Prostate gland (tissue), 1 donor: ENCODE measurements around the gene NDUFA11.

Source experiments
- POLR2A ChIP-seq: fragments of 450-650 bp; IDR thresholded peaks from one replicate; pipeline ENCODE4 v1.6.1; 2016; ENCODE audit warnings: antibody characterized with exemption, mild to moderate bottlenecking
- POLR2AphosphoS5 ChIP-seq: sonication (generic); formaldehyde crosslinking; IDR thresholded peaks from one replicate; pipeline ENCODE4 v1.6.1; 2017; ENCODE audit warnings: antibody characterized with exemption

DNA sequence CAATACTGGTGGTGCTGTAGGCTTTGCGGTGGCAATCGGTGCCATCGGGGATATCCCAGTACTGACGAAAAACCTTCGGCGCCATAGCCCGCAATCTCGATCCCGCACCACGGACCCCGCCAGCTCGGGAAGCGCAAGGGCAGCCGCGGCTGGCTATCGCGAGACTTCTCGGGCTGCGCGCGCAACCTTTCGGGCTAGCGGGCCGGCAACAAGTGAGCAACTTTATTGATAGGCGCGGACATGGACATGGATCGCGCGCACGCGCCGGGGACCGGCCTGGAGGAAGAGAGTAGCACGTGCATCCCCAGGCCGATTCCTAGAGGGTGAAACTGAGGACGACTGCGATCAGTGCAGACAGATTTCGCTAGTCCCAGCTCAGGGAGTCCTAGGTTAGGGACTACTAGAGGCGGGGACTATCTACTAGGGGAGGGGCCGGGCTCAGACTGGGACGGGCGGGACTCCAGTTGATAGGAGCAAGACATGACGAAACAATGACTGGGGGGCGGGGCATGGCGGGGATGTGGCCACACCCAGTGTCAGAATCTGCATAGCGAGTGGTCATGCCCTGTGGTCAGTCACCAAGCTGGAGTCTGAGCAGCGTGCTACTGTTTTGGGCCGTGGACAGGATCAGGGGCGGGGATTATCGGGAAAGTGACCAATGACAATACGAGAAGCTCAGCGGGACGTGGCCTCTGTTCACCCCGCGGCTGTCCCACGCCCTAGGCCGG, at the start of gene NDUFA11:
- TF ChIP-seq POLR2AphosphoS5 (peak; percentile 97), POLR2A (peak; percentile 61)
